ENCODE data around the gene SDHA.
A peak's percentile ranks its signal among the peaks of the same experiment; 100 is the strongest.

Gene SDHA

DNA sequence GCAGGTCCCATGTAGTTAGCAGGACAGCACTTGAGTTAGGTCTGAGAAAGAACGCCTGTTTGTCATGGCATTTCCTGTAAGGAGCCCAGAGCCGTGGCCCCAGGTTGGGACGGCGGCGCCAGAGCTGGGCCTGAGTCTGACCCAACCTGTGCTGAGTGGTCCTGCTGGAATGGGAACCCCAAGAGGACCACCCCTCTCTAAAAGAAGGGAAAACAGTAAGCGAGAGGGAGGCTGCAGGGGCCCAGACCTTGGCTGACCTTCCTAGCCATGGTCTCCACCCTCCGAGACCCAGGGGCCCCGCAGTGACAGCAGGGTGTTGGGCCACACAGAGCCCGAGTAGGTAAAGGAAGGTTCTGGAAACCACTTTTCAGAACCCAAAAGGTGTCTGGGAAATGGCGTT lies 28.6 kb upstream of the SDHA start:
- in situ Hi-C loops (cut with MboI; ENCODE audit: low pct_unique_long_range_greater_than_20kb, low sequenced_read_pairs, unreplicated experiment) = no loop called here
- TF ChIP-seq, protein P1, sequence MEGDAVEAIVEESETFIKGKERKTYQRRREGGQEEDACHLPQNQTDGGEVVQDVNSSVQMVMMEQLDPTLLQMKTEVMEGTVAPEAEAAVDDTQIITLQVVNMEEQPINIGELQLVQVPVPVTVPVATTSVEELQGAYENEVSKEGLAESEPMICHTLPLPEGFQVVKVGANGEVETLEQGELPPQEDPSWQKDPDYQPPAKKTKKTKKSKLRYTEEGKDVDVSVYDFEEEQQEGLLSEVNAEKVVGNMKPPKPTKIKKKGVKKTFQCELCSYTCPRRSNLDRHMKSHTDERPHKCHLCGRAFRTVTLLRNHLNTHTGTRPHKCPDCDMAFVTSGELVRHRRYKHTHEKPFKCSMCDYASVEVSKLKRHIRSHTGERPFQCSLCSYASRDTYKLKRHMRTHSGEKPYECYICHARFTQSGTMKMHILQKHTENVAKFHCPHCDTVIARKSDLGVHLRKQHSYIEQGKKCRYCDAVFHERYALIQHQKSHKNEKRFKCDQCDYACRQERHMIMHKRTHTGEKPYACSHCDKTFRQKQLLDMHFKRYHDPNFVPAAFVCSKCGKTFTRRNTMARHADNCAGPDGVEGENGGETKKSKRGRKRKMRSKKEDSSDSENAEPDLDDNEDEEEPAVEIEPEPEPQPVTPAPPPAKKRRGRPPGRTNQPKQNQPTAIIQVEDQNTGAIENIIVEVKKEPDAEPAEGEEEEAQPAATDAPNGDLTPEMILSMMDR (IDR thresholded peaks at IDR 0.05; ENCODE audit: extremely low read depth, insufficient read depth, missing control alignments) = no peak
- no peak for DNase-seq (ENCODE audit: low spot score)

DNA sequence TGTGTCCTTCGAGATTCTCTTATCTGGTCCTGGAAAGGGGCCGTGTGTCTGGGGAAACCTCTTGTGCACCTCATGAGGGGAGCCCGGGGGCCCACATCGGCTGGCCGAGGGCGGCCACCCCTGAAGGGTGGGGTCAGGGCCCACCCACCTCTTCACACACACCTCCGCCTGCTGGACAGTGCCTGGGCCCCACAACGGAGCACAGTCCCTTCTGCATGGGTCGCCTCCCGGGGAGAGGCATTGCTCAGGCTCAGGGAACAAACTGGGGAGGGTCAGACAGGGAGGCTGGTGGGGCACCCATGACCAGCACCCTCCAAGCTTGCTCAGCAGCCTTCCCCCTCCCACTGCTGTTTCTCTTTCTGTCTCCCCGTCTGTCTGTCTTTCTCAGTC lies 28.1 kb upstream of the SDHA start:
- DNase-seq (ENCODE audit: low spot score) = no peak
- in situ Hi-C loops (cut with MboI; ENCODE audit: low pct_unique_long_range_greater_than_20kb, low sequenced_read_pairs, unreplicated experiment) = no loop called here
- TF ChIP-seq, protein P1 (IDR thresholded peaks at IDR 0.05; ENCODE audit: extremely low read depth, insufficient read depth, missing control alignments) = no peak

DNA sequence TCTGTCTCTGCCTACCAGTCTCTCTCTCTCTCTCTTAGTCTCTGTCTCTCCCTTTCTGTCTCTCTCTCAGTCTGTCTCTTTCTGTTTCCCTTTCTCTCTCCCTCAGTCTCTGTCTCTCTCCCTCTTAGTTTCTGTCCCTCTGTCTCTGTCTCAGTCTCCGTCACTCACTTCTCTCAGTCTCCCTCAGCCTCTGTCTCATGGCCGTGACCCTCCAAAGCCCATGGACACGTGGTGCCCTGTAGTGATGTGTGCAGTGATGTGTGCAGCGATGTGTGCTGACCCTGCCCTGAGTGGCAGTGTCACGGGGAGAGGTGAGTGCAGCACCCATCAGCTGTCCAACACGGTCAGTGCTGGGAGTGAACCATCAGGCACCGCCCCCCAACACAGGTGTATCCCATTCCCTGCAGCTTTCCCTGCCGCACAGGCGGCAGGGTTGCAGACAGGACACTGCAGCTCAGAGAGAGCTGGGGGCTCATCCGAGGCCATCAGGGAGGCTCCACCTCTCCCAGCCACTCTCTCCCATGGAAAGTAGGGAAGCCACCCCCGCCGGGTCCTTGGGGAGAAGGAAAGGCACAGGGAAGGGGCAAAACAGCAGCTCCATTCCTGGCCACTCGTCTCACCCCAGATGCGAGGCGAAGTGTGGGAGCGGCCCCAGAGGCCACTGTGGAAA lies 27.6 kb upstream of the SDHA start:
- DNase-seq (ENCODE audit: low spot score) = no peak
- TF ChIP-seq, protein P1 (IDR thresholded peaks at IDR 0.05; ENCODE audit: extremely low read depth, insufficient read depth, missing control alignments) = no peak
- in situ Hi-C loops (cut with MboI; ENCODE audit: low pct_unique_long_range_greater_than_20kb, low sequenced_read_pairs, unreplicated experiment) = no loop called here

DNA sequence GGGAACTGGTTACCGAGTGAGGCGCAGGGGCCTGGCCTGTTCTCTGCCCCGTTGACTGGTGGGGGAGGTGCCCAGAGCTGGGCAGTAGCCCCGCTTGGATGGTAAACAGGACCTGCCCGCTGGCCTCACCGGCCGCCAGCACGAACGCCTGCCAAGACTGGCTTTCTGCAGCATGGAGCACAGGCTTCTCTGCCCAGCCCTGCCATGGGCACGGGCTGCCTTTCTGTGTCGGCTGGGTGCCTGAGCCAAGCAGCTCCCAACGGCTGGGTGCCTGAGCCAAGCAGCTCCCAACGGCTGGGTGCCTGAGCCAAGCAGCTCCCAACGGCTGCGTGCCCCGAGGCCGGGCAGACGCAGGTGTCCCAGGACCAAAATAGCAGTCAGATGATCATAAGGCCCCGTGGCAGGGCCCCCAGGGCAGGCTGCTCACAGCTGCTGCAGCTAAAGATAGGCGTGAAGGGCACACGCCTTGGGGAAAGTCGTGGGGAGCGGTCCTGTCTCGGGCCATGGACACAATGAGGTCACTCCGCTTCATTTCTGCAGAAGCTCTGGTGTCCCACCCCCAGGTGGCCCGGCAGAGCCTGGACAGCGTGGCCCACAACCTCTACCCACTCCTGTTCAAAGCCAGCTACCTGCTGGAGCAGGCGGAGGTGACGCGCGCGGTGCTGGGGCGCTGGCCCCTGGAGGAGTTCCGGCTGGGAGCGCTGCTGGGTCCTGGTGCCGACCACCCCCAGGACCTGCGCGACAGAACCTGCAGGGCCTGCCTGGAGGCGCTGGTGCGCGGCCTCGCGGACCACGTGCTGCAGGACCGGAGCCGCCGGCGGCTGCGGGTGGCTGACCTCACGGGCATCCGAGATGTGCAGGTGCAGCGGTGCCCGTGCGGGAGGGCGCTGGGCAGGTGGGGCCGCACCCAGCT lies 26.8 kb upstream of the SDHA start, which contains the start of gene LRRC14B:
Gene LRRC14B, plus strand, starts transcription at position 460 of the 913 bp plus-strand sequence. Its CDS starts 44 bp downstream, at position 504.
- in situ Hi-C loops (cut with MboI; ENCODE audit: low pct_unique_long_range_greater_than_20kb, low sequenced_read_pairs, unreplicated experiment) = no loop called here
- TF ChIP-seq, protein P1 (IDR thresholded peaks at IDR 0.05; ENCODE audit: extremely low read depth, insufficient read depth, missing control alignments) = no peak
- peak; percentile 64 for DNase-seq (ENCODE audit: low spot score)

DNA sequence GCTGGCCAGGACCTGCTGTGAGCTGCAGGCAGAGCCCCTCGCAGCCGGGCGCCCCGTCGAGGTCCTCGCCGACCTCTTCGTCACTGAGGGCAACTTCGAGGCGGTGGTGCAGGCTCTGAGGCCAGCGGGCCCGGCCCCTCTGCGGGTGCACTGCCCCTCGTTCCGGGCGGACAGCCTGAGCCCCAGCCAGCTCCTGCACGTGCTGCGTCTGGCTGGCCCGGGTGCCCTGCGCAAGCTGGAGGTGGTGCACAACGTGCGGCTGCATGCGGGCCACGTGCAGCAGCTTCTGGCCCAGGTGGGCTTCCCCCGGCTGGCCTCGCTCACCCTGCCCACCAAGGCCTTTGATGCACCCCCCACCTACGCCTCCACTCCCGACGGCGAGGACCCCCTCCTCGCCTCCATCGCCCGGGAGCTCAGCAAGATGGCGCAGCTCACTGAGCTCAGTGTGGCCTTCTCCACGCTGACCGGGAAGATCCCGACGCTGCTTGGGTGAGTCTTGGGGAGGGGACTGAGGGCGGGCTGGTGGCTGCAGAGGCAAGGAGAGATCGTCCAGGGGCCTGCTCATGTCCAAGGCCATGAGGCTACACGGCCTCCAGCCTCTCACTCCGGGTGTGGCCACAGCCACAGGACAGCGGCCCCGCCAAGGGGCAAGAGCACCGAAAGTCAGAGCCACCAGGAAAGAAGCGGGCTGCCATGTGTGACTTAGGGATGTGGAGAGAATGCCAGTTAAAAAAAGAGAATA lies 26.0 kb upstream of the SDHA start:
- DNase-seq (ENCODE audit: low spot score) = no peak
- TF ChIP-seq, protein P1 (IDR thresholded peaks at IDR 0.05; ENCODE audit: extremely low read depth, insufficient read depth, missing control alignments) = no peak
- in situ Hi-C loops (cut with MboI; ENCODE audit: low pct_unique_long_range_greater_than_20kb, low sequenced_read_pairs, unreplicated experiment) = no loop called here

DNA sequence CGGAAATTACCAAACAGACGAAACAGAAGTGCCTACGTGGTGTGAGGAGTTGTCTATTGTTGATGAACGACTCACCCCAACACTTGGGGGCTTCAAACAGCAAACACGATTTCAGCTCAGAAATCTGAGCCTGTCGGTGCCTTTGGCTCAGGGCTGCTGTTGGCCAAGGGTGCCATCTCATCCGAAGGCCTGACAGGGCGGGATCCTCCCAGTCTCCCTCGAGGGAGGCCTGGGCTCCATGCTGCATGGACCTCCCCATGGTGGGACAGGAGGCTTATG lies 25.5 kb upstream of the SDHA start:
- TF ChIP-seq, protein P1 (IDR thresholded peaks at IDR 0.05; ENCODE audit: extremely low read depth, insufficient read depth, missing control alignments) = no peak
- in situ Hi-C loops (cut with MboI; ENCODE audit: low pct_unique_long_range_greater_than_20kb, low sequenced_read_pairs, unreplicated experiment) = no loop called here
- no peak for DNase-seq (ENCODE audit: low spot score)
